AG04449 (cell line): ENCODE data around the gene HERPUD2.

Experiments
- CTCF ChIA-PET: fragments of 350-600 bp; formaldehyde crosslinking; extraction: SDS; loops from one replicate; lab custom pipeline; 2021; ENCODE audit warnings: antibody characterized with exemption; lab: Yijun Ruan, JAX
- POLR2A ChIA-PET: fragments of 400-600, 350-600 bp; formaldehyde crosslinking; extraction: SDS; loops from one replicate; lab custom pipeline; 2020; ENCODE audit warnings: antibody characterized with exemption, inconsistent platforms; lab: Yijun Ruan, JAX
- DNase-seq: peaks from one replicate; pipeline ENCODE4 v3.0.0-alpha.2; 2010; ENCODE audit warnings: low read depth, low spot score
- H3K4me3 ChIP-seq: 2 replicates; pipeline ENCODE4 v1.5.1; 2011; ENCODE audit warnings: low read depth, mild to moderate bottlenecking, control low read depth, low read length
- TF ChIP-seq, protein P1 (sequence below): IDR thresholded peaks from one replicate; pipeline ENCODE4 v1.5.1; 2011; ENCODE audit warnings: mild to moderate bottlenecking, moderate library complexity, low read length, control low read depth, inconsistent platforms; ENCODE audit not compliant: insufficient read depth; ENCODE audit errors: missing control alignments

The HERPUD2 gene

GRCh38 chr7:35617041-35617440 lies 77.9 kb downstream of the HERPUD2 start:
- H3K4me3 ChIP-seq: no peak overlapping the region
- TF ChIP-seq, protein P1, sequence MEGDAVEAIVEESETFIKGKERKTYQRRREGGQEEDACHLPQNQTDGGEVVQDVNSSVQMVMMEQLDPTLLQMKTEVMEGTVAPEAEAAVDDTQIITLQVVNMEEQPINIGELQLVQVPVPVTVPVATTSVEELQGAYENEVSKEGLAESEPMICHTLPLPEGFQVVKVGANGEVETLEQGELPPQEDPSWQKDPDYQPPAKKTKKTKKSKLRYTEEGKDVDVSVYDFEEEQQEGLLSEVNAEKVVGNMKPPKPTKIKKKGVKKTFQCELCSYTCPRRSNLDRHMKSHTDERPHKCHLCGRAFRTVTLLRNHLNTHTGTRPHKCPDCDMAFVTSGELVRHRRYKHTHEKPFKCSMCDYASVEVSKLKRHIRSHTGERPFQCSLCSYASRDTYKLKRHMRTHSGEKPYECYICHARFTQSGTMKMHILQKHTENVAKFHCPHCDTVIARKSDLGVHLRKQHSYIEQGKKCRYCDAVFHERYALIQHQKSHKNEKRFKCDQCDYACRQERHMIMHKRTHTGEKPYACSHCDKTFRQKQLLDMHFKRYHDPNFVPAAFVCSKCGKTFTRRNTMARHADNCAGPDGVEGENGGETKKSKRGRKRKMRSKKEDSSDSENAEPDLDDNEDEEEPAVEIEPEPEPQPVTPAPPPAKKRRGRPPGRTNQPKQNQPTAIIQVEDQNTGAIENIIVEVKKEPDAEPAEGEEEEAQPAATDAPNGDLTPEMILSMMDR: no peak
- DNase-seq: peak; percentile 4
- CTCF ChIA-PET: interaction anchor here (1.4 kb wide), 1 partner anchor 10 kb away, joined by 4 read pairs; no protein-coding TSS in a partner anchor
- POLR2A ChIA-PET: no interaction called here

DNA sequence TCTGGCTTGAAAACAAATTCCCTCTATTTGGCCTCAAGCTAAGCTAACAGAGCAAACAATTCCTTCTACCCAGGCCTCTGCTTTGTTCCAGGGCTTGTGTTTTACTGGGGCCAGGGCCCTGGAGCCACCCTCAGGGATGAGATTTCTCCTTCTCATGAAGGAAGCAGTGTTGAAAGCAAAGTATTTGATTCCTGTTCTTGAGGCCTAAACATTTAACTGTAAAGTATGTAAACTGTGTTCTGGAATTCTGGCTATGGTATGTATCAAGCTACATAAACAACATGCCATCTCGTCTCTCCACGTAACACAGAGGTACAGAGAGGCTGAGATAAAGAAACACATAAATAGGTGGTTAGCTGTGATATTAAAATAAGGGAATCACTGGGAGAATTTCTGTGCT lies 81.8 kb downstream of the HERPUD2 start:
- TF ChIP-seq, protein P1: no peak
- POLR2A ChIA-PET: interaction anchor here (0.7 kb wide), 1 partner anchor 305 kb away, joined by 3 read pairs; no protein-coding TSS in a partner anchor
- H3K4me3 ChIP-seq: no peak overlapping the region
- CTCF ChIA-PET: interaction anchor here (6.2 kb wide), 1 partner anchor 12 kb away, joined by 60 read pairs; no protein-coding TSS in a partner anchor
- DNase-seq: peak; percentile 23

GRCh38 chr7:35605760-35606159 lies 89.2 kb downstream of the HERPUD2 start:
- ChIA-PET CTCF (interaction anchor here (0.7 to 1.2 kb wide), 3 partner anchors 9 to 18 kb away, joined by 3 read pairs; no protein-coding TSS in a partner anchor), POLR2A (no interaction called here)
- DNase-seq: peak; percentile 16
- TF ChIP-seq, protein P1: no peak
- H3K4me3 ChIP-seq: no peak overlapping the region

- no peak overlapping the region for H3K4me3 ChIP-seq
- POLR2A ChIA-PET: no interaction called here
- no peak for DNase-seq
- TF ChIP-seq, protein P1: no peak
- CTCF ChIA-PET: interaction anchor here (1.2 kb wide), 1 partner anchor 19 kb away, joined by 3 read pairs; no protein-coding TSS in a partner anchor
Measured at GRCh38 chr7:35604595-35604994, 90.3 kb downstream of the HERPUD2 start.

GRCh38 chr7:35599645-35600044 lies 95.3 kb downstream of the HERPUD2 start:
- ChIA-PET POLR2A (no interaction called here), CTCF (interaction anchor here (1.2 kb wide), 1 partner anchor 24 kb away, joined by 4 read pairs; no protein-coding TSS in a partner anchor)
- DNase-seq: no peak
- TF ChIP-seq, protein P1: no peak
- no peak overlapping the region for H3K4me3 ChIP-seq

GRCh38 chr7:35599061-35599460 lies 95.9 kb downstream of the HERPUD2 start:
- CTCF ChIA-PET: no interaction called here
- no peak for DNase-seq
- TF ChIP-seq, protein P1: no peak
- no peak overlapping the region for H3K4me3 ChIP-seq
- POLR2A ChIA-PET: no interaction called here
